ENCODE measurements around the gene RTF1.

The RTF1 gene

GRCh38 chr15:41499109-41499851, 82.4 kb downstream of the RTF1 start:
- Histone ChIP-seq H3K4me3 (ENCODE audit: low read depth, low read length) (no peak overlapping the region), H3K9ac (ENCODE audit: low read length) (no peak overlapping the region), H3K27ac (ENCODE audit: low read depth, low read length) (no peak overlapping the region), H3K36me3 (ENCODE audit: control insufficient read depth, insufficient read depth, low read length) (no peaks in the 10 kb centered on the region), H3K27me3 (ENCODE audit: control insufficient read depth, insufficient read depth, low read length) (peaks cover 100% of the 10 kb centered on the region), H3K9me3 (ENCODE audit: control insufficient read depth, insufficient read depth, low read depth, low read length) (no peaks in the 10 kb centered on the region), H3K4me1 (ENCODE audit: control insufficient read depth, insufficient read depth, low read length) (peaks cover 39% of the 10 kb centered on the region)

- H3K27ac ChIP-seq (ENCODE audit: low read depth, low read length): no peak overlapping the region
- H3K4me1 ChIP-seq (ENCODE audit: control insufficient read depth, insufficient read depth, low read length): peaks cover 22% of the 10 kb centered on the region
- no peaks in the 10 kb centered on the region for H3K36me3 ChIP-seq (ENCODE audit: control insufficient read depth, insufficient read depth, low read length)
- peak overlapping the region; percentile 59 for H3K4me3 ChIP-seq (ENCODE audit: low read depth, low read length)
- H3K9ac ChIP-seq (ENCODE audit: low read length): no peak overlapping the region
- H3K9me3 ChIP-seq (ENCODE audit: control insufficient read depth, insufficient read depth, low read depth, low read length): no peaks in the 10 kb centered on the region
- peaks cover 100% of the 10 kb centered on the region for H3K27me3 ChIP-seq (ENCODE audit: control insufficient read depth, insufficient read depth, low read length)
These were observed 84.5 kb downstream of the RTF1 start for GRCh38 chr15:41501191-41501917.

DNA sequence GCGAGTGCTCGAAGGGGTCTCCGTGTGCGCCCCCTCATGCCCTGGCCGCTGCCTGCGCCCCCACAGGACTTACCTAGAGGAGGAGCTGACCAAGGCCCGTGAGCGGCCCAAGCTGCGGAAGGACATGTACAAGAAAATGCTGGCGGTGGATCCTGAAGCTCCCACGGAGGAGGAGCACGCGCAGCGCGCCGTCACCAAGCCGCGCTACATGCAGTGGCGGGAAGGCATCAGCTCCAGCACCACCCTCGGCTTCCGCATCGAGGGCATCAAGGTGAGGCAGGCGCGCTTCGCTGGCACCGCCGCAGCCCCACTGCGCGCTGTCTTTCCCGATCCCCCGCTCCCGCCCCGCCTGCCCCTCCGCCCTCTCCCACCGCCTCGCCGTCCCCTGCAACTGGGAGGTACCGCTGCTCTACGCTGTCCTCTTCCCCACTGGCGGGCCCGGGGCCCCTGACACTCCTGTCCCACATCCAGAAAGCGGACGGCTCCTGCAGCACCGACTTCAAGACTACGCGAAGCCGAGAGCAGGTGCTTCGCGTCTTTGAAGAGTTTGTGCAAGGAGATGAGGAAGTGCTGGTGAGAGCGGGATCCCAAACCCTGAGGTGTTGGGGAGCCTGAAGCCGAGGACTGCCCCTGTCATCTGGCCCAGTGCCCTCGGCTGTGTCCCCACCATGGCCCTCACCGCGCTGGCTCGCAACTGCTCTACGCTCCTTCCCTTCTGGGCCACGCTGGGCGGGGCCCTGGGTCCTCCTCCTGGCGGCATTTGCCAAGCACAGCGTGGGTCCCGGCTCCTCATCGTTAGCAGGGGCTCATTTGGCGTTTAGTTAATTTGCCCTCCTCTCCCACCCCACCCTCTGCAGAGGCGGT, 85.3 kb downstream of the RTF1 start:
- Histone ChIP-seq H3K9ac (ENCODE audit: low read length) (no peak overlapping the region), H3K27me3 (ENCODE audit: control insufficient read depth, insufficient read depth, low read length) (peaks cover 98% of the 10 kb centered on the region)

GRCh38 chr15:41502795-41503668, 86.1 kb downstream of the RTF1 start:
- H3K27ac ChIP-seq (ENCODE audit: low read depth, low read length): no peak overlapping the region
- H3K9ac ChIP-seq (ENCODE audit: low read length): no peak overlapping the region
- H3K4me3 ChIP-seq (ENCODE audit: low read depth, low read length): peak overlapping the region; percentile 59
- peaks cover 21% of the 10 kb centered on the region for H3K4me1 ChIP-seq (ENCODE audit: control insufficient read depth, insufficient read depth, low read length)
- no peaks in the 10 kb centered on the region for H3K36me3 ChIP-seq (ENCODE audit: control insufficient read depth, insufficient read depth, low read length)
- H3K9me3 ChIP-seq (ENCODE audit: control insufficient read depth, insufficient read depth, low read depth, low read length): no peaks in the 10 kb centered on the region
- H3K27me3 ChIP-seq (ENCODE audit: control insufficient read depth, insufficient read depth, low read length): peaks cover 98% of the 10 kb centered on the region

More for the DNA sequence above, 85.3 kb downstream of the RTF1 start:
- Histone ChIP-seq H3K4me3 (ENCODE audit: low read depth, low read length) (peak overlapping the region; percentile 59), H3K9me3 (ENCODE audit: control insufficient read depth, insufficient read depth, low read depth, low read length) (no peaks in the 10 kb centered on the region), H3K27ac (ENCODE audit: low read depth, low read length) (no peak overlapping the region), H3K36me3 (ENCODE audit: control insufficient read depth, insufficient read depth, low read length) (no peaks in the 10 kb centered on the region), H3K4me1 (ENCODE audit: control insufficient read depth, insufficient read depth, low read length) (peaks cover 21% of the 10 kb centered on the region)

- H3K9ac ChIP-seq (ENCODE audit: low read length): no peak overlapping the region
- H3K4me3 ChIP-seq (ENCODE audit: low read depth, low read length): no peak overlapping the region
- peaks cover 97% of the 10 kb centered on the region for H3K27me3 ChIP-seq (ENCODE audit: control insufficient read depth, insufficient read depth, low read length)
These were observed 86.7 kb downstream of the RTF1 start for GRCh38 chr15:41503669-41504010.

DNA sequence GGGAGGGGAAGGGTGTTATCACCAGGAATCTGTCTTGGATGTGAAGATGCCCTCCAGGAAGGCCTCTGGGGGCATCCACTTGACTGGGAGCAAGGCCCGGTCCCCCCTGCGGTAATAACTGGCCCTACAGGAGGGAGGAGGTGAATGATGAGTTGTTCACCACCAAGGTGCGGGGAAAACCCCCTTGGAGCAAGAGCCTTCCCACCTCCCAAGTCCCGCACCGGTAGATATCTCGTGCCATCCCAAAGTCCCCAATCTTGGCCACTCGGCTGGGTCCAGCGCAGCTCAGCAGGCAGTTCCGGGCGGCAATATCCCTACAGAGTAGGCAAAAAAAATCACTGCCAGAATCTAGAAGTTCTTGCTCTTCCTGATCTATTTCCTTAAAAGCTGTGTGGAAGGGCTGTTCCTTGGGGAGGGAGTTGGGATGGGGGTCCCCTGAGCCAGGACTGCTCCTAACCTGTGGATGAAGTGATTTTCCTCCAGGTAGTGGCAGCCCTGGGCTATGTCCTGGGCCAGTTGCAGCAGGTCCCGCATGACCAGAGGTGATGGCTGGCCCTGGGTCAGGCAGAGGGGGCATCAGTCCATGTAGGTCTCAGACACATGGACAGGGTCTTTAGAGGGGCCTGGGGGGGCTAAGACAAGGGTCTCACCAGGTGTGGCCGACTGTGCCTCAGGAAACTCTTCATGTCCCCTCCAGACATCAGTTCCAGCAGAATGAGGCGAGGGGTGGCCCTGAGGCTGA, 88.0 kb downstream of the RTF1 start:
- Histone ChIP-seq H3K4me3 (ENCODE audit: low read depth, low read length) (no peak overlapping the region), H3K4me1 (ENCODE audit: control insufficient read depth, insufficient read depth, low read length) (peaks cover 21% of the 10 kb centered on the region), H3K27ac (ENCODE audit: low read depth, low read length) (no peak overlapping the region), H3K9ac (ENCODE audit: low read length) (no peak overlapping the region), H3K9me3 (ENCODE audit: control insufficient read depth, insufficient read depth, low read depth, low read length) (no peaks in the 10 kb centered on the region), H3K36me3 (ENCODE audit: control insufficient read depth, insufficient read depth, low read length) (no peaks in the 10 kb centered on the region), H3K27me3 (ENCODE audit: control insufficient read depth, insufficient read depth, low read length) (peaks cover 96% of the 10 kb centered on the region)

More at GRCh38 chr15:41503669-41504010, 86.7 kb downstream of the RTF1 start:
- Histone ChIP-seq H3K4me1 (ENCODE audit: control insufficient read depth, insufficient read depth, low read length) (peaks cover 21% of the 10 kb centered on the region), H3K9me3 (ENCODE audit: control insufficient read depth, insufficient read depth, low read depth, low read length) (no peaks in the 10 kb centered on the region), H3K27ac (ENCODE audit: low read depth, low read length) (no peak overlapping the region), H3K36me3 (ENCODE audit: control insufficient read depth, insufficient read depth, low read length) (no peaks in the 10 kb centered on the region)

- no peaks in the 10 kb centered on the region for H3K36me3 ChIP-seq (ENCODE audit: control insufficient read depth, insufficient read depth, low read length)
- H3K9ac ChIP-seq (ENCODE audit: low read length): no peak overlapping the region
- H3K4me1 ChIP-seq (ENCODE audit: control insufficient read depth, insufficient read depth, low read length): peaks cover 21% of the 10 kb centered on the region
- H3K27me3 ChIP-seq (ENCODE audit: control insufficient read depth, insufficient read depth, low read length): peaks cover 96% of the 10 kb centered on the region
- H3K27ac ChIP-seq (ENCODE audit: low read depth, low read length): no peak overlapping the region
- no peak overlapping the region for H3K4me3 ChIP-seq (ENCODE audit: low read depth, low read length)
- no peaks in the 10 kb centered on the region for H3K9me3 ChIP-seq (ENCODE audit: control insufficient read depth, insufficient read depth, low read depth, low read length)
These were observed 88.9 kb downstream of the RTF1 start for GRCh38 chr15:41505776-41506175.

DNA sequence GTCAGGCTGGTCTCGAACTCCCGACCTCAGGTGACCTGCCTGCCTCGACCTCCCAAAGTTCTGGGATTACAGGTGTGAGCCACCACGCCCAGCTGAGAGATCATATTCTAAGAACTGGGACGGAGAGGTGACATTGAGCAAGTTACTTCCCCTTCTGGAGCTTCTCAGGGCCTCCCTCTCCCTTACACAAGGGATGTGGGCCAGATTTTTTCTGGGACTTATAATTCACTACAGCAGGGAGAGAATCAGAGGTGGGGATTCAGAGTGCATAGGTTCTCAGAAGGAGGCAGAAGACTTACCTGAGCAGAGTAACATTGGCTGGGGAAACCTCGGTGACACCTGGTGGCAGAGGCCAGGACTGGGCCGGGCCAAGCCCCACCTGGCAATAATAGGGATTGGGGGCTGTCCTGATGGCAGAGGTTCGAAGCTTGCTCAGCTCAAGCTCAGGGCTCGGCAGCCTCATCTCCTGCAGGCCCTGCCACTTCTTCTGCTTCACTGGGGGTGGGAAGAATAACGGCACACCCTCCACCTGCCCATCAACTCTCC, 90.0 kb downstream of the RTF1 start:
- Histone ChIP-seq H3K4me3 (ENCODE audit: low read depth, low read length) (no peak overlapping the region), H3K9ac (ENCODE audit: low read length) (no peak overlapping the region), H3K36me3 (ENCODE audit: control insufficient read depth, insufficient read depth, low read length) (no peaks in the 10 kb centered on the region), H3K27me3 (ENCODE audit: control insufficient read depth, insufficient read depth, low read length) (peaks cover 96% of the 10 kb centered on the region), H3K4me1 (ENCODE audit: control insufficient read depth, insufficient read depth, low read length) (peaks cover 12% of the 10 kb centered on the region), H3K27ac (ENCODE audit: low read depth, low read length) (no peak overlapping the region), H3K9me3 (ENCODE audit: control insufficient read depth, insufficient read depth, low read depth, low read length) (no peaks in the 10 kb centered on the region)

DNA sequence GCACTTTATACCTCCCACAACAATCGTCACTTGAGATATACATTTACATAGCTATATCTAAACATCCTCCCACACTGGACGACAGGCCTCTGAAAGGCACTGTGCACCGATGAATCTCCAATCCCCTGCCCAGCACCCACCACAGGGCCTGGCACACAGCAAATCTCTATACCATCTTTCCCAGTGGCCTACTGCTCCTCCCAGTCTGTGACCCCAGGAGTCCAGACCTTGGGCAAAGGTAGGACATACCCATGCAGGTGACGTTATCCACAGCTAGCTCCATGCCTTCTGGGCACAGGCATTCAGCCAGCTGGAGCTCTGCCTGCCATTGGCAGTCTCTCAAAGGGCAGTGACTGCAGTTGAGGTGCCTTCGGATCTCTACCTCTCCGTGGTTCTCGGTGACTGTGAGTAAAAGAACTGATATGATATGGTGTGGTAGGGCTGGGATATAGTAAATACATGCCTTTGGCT, 91.0 kb downstream of the RTF1 start:
- H3K9me3 ChIP-seq (ENCODE audit: control insufficient read depth, insufficient read depth, low read depth, low read length): no peaks in the 10 kb centered on the region
- H3K27me3 ChIP-seq (ENCODE audit: control insufficient read depth, insufficient read depth, low read length): peaks cover 96% of the 10 kb centered on the region
- no peak overlapping the region for H3K27ac ChIP-seq (ENCODE audit: low read depth, low read length)
- no peak overlapping the region for H3K4me3 ChIP-seq (ENCODE audit: low read depth, low read length)
- no peaks in the 10 kb centered on the region for H3K36me3 ChIP-seq (ENCODE audit: control insufficient read depth, insufficient read depth, low read length)
- H3K4me1 ChIP-seq (ENCODE audit: control insufficient read depth, insufficient read depth, low read length): peaks cover 13% of the 10 kb centered on the region
- no peak overlapping the region for H3K9ac ChIP-seq (ENCODE audit: low read length)
